Fibroblast of upper back skin (primary cell): ENCODE data around the gene FAM50B.

Experiments used
- DNase-seq: peaks from one replicate; pipeline ENCODE4 v3.0.0-alpha.2; 2013

FAM50B gene, protein sequence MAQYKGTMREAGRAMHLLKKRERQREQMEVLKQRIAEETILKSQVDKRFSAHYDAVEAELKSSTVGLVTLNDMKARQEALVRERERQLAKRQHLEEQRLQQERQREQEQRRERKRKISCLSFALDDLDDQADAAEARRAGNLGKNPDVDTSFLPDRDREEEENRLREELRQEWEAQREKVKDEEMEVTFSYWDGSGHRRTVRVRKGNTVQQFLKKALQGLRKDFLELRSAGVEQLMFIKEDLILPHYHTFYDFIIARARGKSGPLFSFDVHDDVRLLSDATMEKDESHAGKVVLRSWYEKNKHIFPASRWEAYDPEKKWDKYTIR

DNA sequence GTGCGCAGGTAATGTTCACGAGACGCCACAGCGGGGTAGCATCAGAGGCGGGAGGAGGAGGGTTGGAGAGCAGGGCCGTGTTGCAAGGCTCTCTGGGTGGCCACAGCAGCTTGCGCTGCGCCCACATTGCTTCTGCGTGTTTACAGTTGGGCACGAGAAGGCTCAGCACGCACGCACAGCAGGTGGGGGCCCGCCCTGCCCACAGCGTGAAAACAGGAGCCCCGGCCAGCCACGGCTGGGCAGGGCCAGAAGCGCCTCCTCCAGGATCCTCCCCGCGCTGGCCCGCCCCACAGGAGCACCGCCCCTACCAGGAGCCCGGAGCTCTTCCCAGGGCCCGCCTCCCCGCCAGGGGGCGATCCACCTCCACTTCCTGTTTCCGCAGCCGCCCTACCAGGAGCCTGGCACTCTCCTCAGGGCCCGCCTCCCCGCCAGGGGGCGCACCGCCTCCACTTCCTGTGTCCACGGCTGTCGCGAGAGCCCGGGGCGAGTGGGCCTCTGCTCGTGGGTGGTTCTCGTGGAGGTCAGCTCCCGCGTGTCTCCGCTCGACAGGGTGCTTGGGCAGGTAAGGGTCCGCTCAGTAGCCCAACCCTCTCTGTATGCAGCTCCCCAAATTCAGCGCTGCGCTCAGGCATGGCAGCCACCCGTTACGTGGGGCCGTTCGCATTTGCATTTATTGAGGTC is at the start of gene FAM50B:
FAM50B (plus strand) TSS at position 449 of the 681 bp plus-strand sequence. CDS start 439 bp downstream, outside the sequence.
- peak; percentile 85 for DNase-seq

DNA sequence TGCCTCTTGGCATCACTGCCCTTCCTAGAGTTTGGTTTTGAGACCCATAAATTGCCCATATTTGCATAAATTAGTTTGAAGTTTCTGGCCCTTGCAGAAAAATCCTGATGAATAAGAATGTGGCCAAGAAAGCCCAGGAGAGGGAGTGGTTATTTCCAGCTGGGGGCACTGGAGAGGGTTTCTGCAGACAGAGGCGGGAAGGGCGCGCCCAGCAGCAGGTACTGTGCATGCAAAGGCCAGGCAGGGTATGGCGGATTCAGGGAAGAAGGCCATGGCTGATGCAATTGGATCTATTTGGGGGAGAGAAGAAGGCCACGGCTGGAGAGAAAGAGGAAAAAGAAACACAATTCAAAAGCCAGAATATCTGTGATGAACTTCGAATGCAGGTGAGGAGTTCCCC is 49.5 kb upstream of the FAM50B start:
- no peak for DNase-seq

DNA sequence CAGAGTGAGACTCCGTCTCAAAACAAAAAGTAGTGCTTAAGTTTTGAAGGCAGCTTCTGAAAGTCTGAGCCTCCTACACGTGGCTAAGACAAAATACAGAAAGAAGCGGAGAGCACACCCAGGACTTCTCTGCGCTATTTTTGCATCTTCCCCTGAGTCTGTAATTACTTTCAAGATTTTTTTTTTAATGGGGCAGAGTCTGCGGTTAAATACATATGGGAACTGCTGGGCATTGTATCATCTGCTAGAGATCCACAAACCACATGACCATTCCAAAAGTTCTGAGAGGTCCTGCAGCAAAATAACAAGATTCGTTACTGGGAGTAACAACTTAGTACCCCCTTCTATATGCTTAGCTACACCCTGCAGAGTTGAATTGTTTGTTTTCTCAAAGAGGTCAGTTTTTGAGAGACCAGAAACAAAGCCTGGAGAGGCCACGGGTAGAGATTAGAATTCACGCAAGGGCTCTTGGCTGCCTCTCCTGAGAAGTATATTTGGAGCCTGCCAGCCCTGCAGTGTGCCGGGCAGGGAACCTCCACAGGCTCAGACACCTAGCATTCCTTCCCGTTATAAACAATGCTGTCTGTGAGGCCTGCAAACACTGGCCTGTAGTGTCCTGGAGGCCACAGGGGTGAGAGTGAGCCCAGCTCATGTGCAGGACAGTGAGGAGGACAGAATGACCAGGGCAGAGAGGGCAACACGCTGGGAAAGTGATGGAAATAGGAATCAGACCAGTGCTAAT is 48.2 kb upstream of the FAM50B start:
- DNase-seq: peak; percentile 74

DNA sequence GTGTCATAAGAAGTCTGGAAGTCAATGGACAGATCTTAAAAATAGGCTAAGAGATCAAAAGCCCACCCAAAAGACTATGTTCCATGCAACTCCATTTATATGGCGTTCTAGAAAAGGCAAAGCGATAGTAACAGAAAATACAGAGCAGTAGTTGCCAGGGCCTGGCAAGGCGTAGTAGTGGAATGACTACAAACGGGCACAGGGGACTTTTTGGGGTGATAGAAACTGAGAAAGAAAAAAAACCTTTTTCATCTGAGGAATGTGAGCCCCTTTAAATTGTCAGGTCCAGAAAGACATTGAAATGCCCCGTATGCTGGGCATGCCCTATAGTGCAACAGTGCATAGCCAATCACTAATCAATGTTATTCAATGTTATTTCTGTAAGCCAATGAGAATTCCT is 47.2 kb upstream of the FAM50B start:
- no peak for DNase-seq

DNA sequence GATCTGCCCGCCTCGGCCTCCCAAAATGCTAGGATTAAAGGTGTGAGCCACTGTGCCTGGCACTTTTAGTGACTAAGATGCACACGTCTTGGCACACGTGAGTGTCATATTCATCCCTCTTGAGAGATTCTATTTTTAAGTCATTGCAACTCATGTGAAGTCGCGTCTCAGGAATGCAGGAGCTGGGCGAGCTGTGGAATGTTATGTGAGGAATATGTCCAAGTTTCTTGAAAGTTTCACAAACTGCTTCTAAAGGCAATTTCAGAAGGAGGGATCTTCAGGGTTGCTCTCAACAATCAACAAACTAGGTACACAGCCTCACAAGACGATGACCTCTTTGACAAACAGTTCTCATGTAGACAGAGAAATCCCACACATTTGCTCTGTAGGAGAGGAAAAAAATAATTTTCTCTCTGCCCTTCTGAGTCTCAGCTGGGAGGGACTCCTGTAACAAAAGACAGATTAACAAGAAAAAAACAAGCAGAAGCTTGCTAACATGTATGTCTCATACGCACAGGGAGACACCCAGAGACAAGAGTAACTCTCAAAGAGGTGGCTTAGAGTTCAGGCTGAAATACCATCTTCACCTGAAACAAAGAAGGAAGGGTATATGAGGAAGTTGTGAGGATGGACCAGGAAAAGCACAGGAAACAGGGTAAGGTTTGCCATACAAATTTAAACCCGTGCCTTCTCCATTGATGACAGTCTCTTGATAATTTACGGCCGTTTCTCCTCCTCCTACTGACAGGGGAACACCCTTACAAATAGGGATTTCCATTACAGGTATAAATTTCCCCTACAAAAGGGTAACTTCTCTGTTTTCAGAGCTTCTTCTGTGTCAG is 45.3 kb upstream of the FAM50B start:
- DNase-seq: peak; percentile 97

DNA sequence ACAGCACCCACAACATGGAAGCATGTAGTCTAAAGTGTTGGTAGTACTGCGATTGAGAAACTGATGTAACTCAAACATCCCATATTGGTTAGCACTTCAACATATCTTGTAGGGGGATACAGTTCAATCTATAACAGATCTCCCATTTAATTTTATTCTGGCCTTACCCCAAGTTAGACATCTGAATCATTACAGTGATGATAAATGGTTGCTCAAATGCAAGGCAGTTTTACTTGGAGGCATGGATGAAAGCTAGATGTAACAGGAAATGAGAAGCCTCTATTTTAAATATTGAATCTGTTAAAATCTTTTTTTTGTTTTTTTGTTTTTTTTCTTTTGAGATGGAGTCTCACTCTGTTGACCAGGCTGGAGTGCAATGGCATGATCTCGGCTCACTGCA is 44.2 kb upstream of the FAM50B start:
- DNase-seq: peak; percentile 85

DNA sequence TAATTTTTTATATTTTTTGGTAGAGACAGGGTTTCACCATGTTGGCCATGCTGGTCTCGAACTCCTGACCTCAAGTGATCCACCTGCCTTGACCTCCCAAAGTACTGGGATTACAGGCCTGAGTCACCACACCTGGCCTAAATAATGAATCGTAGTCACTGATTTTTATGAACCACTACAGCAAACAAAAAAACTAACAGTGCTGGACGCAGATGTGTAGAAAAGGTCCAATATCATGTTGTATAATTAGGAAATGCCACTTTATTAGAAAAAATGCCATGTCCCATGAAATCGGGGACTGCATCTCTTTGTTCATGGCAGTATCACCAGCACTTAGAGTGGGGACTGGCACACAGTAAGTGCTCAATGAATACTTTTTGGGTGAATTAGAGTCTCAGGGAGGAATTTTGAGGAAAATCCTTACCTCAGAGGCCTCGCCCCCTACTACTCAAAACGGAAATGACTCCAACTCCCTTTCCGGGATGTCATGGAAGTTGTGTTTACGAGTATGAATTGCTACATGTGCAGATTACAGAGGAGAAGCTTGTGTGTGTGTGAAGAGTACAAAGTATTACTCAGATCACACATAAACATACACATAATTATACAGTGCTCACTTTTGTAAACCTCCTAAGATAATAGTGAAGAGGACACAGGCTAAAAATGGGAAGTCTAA is 43.6 kb upstream of the FAM50B start:
- no peak for DNase-seq

DNA sequence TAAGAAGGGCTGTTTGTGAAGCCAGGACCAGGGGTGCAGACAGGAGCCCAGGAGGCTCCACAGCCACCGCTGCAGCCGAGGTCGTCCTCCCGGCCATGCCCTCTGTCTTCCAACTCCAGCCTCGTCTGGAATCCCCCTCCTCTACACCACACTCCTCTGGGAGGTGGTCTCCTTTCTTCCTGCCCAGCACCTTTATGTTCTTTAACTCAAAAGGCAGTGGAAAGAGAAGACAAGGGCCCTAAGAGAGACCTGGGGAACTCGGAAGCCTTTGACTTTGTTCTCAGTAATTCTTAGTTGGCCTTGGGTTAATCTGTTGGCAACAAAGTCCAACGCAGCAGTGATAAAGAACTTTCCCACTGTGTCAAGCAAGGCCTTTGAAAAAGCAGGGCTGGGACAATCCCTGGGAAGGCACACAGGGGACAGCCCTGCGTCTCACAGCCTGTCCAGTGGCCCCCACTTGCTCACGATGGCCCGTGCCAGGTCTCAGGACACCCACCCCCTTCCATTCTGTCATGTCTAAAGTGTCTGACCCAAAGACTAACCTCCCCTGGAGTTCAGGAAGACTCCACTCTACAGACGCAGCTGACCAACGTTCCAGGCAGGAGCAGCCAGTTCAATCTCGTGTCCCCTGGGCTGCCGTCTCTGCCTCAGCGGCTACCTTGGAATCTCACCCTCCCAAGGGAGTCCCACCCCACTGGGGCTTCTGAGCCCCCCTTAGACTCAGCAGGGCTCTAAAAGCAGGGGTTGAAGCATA is 42.8 kb upstream of the FAM50B start:
- DNase-seq: no peak

DNA sequence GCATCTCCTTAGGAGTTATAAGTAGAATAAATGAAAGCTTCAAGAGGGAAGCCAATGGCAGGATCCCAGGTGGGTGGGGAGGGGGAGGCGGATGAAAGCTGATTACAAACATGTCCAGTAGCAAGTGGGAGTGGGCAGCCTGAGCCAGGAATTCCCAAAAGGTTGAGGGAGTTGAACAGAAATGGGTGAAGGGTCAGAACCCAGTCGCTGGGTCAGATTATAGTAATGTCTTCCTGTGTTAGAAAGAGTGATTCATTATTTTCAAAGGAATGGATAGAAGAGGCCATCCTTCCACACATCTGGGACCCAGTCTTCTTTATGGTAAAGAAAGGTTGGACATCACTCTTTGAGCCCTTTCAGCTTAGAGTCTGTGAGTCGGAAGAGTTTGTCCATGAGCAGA is 41.0 kb upstream of the FAM50B start:
- DNase-seq: no peak

DNA sequence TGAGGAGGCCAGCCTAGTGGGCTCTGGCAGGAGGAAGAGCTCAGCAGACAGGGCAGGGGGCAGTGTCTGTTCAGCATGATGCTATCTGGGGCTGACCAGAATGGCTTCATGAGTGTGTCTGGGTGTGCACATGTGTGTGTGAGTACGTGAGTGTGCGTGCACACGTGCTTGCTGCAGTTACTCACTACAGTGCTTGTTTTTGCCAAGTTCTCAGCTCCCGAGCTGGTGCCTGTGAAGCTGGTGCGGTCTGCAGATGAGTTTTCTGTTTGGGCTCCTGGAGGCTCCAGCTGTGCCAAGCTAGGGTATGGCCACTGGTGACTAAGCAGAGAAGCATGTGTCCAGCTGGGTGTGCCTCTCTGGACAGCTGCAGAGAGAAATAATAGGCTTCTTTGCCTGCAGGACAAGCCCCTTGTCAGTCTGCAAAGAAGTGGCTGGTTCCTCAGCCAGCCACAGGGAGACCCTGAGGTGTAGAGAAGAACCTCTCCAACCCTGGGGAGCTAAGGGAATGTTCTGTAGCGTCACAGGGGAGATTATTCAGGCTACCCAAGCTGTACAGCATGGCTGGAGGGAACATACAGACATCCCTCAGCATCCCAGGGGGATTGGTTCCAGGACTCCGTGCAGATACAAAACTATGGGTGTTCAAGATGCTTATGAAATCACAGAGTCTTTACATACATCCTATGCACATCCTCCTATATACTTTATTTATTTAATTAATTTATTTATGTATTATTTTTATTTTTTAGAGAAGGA is 40.2 kb upstream of the FAM50B start:
- DNase-seq: peak; percentile 78

DNA sequence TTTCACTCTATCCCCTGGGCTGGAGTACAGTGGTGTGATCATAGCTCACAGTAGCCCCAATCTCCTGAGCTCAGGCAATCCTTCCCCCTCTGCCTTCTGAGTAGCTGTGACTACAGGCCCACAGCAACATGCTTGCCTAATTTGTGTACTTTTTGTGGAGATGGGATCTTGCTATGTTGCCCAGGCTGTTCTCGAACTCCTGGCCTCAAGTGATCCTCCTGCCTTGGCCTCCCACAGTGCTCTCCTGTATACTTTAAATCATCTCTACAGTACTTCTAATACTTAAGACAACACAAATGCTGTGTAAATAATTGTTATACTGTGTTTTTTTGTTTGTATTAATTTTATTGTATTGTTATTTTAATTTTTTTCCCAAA is 39.7 kb upstream of the FAM50B start:
- DNase-seq: no peak

DNA sequence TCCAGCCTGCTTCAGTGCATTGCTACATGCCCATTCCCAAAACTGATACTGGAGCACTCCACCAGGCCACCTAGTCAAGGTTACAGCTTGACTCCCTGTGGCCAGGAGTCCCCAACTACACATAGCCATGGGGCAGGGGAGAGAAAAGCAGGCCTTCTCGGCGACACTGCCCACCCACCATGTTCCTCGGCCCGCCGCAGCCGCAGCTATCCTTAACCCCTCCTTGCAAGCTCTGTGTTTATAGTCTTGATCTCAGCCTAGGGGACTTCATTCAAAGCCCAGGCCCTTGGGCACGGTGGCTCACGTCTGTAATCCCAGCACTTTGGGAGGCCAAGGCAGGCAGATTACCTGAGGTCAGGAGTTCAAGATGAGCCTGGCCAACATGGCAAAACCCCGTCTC is 39.2 kb upstream of the FAM50B start:
- no peak for DNase-seq

DNA sequence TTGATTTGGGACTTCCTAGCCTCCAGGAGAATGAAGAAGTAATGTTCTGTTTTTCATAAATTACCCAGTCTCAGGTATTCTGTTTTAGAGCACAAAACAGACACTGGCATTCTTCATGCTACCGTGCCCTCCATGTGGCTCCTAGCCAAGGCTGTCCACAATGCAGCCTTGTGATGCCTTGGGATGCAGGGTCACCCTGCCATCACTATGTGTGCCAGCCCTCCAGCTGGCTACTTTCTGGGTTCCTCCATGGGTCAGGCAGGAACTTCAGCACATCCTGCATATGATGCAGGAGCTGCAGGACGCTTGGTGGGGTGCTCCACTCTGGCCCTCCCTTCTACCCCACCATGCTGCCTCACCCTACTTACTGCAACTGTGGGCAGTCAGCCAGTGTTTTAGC is 38.0 kb upstream of the FAM50B start:
- no peak for DNase-seq

DNA sequence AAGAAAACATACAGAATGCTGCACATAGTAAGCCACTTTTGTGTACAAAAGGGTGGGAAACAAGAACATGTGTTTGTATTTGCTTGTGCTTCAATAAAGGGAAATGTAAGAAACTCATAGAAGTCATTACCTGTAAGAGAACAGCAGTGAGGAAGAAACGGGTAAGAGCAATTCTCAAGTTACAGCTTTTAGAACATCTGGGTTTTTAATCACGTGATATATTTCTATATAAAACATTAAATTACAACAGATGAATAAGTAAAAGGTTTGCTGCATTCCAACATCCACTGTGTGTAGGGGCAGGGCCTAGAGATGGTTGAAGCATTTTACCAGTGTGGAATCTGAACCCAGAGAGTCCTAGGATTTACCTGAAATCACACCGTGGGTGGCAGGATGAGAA is 36.6 kb upstream of the FAM50B start:
- DNase-seq: no peak

DNA sequence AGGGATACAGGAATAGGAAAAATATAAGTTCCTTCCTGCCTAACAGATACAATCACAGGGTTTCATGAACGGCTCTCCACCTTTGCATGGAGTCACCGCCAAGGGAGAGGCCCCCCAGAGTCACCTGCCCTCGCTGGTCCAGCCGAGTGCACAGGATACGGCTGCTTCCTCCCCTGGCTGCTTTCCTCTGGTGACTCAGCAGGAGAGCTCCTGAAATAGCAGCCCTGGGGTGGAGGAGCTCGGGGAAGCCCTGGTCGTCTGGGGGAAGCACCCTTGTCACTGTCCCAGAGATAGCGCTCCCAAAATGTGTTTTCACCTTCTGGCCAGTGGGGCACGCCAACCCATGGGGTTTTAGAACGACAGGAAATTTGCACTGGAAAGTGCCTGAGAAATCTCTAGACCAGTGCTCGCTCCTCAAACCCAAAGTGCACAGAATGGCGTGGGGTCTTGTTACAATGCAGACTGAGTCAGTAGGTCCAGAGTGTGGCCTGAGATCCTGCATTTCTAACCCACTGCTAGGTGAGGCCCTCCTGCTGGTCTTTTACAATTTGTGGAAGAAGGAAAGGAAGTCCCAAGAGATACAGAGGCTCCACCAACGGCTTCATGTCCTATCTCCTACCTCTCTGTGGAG is 35.9 kb upstream of the FAM50B start:
- peak; percentile 58 for DNase-seq

DNA sequence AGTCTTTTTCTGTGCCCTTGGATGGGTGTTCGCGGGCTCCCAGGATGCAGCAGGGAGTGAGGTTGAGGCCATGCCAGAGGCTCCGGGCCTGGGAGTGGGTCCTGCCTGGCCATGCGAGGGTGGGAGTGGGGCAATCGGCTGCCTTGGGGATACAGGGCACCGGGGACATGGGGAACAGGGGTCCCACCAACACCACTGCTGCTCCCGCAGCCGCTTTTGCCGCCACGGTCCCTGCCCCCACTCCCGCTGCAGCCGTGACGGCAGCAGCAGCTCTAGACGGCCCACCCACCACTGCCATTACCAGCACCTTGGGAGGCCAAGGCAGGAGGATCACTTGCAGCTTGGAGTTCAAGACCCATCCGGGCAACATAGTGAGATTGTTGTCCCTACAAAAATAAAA is 35.3 kb upstream of the FAM50B start:
- DNase-seq: no peak

DNA sequence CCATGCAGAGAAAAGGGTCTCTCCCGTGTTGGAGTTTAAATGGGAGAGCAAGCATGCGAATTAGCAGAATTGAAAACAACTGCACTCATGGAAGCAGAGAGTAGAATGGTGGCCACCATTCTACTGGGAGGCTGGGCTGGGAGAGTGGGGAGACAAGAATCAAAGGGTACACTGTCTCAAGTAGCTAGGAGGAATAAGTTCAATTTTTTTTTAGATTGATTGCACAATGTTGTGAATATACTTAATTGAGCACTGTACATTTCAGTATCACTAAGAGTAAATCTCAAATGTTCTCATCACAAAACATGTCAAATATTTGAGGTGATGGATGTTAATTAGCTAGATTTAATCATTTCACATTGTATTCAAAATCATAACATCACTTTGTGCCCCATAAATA is 34.6 kb upstream of the FAM50B start:
- DNase-seq: no peak

DNA sequence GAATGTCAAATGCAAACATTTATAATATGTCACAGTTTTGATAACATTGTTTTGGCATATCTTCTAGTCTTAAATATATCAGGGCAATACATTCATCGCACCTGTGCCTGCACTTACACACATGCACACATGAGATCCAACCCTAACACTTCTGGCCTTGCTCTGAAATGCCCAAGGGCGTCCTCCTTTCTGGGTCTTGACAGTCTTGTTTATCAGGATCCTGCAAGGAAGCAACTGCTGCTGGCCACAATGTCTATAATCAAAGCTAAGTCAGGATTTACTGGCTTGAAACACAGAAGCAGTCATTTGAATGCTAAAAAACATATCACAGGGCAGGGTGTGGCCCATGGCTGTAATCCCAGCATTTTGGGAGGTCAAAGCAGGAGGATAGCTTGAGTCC is 32.9 kb upstream of the FAM50B start:
- no peak for DNase-seq

DNA sequence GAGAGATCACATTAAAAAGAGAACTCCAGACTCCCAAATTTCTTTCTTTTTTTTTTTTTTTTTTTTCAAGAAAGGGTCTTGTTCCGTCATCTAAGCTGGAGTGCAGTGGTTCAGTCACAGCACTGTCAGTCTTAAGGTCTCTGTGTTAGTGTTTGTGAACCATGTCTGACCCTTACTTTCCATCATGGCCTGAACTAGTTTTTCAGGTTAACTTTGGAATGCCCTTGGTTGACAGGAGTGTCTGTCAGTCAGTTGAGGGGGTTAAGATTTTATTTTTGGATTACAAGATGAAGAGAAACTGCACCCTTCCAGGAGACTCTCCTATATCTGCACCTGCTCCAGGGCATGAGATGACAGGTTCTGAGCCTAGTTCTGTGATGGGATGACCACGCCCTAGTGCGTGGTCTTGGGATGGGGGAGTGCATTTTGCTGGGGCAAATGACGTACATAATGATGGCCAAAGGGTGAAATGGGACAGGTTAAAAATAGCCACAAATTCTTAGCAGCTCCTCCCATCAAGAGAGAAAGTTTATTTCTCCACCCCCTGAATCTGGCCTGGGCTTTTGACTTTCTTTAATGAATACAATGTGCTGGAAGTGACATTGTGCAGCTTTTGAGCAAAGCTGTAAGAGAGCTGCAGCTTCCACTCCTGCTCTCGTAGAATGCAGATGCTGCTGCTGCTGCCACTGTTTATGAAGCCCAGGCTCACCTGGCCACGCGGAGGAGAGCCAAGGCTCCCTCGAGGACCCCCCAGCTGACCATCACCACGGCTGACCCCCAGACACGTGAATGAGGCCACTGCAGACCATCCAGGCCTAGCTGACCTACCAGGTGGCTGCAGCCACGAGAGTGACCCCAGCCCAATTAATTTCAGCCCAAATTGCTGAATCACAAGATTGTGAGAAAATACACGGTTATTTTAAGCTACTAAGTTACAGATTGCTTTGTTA is 29.7 kb upstream of the FAM50B start:
- DNase-seq: no peak
